ENCODE results near the gene TCF7L2.

GRCh38 chr10:113020475-113020753 is 70.4 kb downstream of the TCF7L2 start:
- TF ChIP-seq CTCF (IDR thresholded peaks at IDR 0.05; ENCODE audit: low read depth, low read length) (no peak), EZH2phosphoT487 (IDR thresholded peaks at IDR 0.05; ENCODE audit: low read depth) (no peak)

Measured in OCI-LY3 (cell line).